Neural cell (in vitro differentiated cells): ENCODE measurements around the gene GSX2. TPM values are rescaled to one million over a fixed set of nuclear protein-coding genes. Genes with fewer than 3 reads are reported as not detected.

Experiments
- H2AFZ ChIP-seq: fragments of 200-600, 300-800 bp; sonication (generic), shearing (Covaris generic); 2 replicates; pipeline ENCODE4 v1.6.0; 2014; ENCODE audit warnings: low read depth, mild to moderate bottlenecking, antibody characterized with exemption, low read length, moderate library complexity
- H3F3A ChIP-seq: fragments of 200-600 bp; shearing (Covaris generic); 2 replicates; pipeline ENCODE4 v1.6.1; 2016; ENCODE audit warnings: mild to moderate bottlenecking, moderate library complexity, mixed read lengths, antibody characterized with exemption, low read length; ENCODE audit not compliant: insufficient read depth, poor library complexity, severe bottlenecking
- H3K27ac ChIP-seq: fragments of 200-600, 300-800 bp; sonication (generic), shearing (Covaris generic); 2 replicates; pipeline ENCODE4 v1.5.1; 2014; ENCODE audit warnings: mild to moderate bottlenecking, low read length, moderate library complexity
- H3K27me3 ChIP-seq: fragments of 300-800, 200-600 bp; sonication (generic), shearing (Covaris generic); 2 replicates; pipeline ENCODE4 v1.6.0; 2014; ENCODE audit warnings: mild to moderate bottlenecking, low read depth, low read length, moderate library complexity; ENCODE audit not compliant: insufficient read depth
- H3K36me3 ChIP-seq: fragments of 300-800, 200-600 bp; sonication (generic), shearing (Covaris generic); 2 replicates; pipeline ENCODE4 v1.5.1; 2014; ENCODE audit warnings: mild to moderate bottlenecking, antibody characterized with exemption, low read length, moderate library complexity; ENCODE audit not compliant: insufficient read depth
- H3K4me2 ChIP-seq: fragments of 300-800, 200-600 bp; sonication (generic), shearing (Covaris generic); 2 replicates; pipeline ENCODE4 v1.6.0; 2014; ENCODE audit warnings: mild to moderate bottlenecking, low read length
- H3K4me3 ChIP-seq: fragments of 300-800, 200-600 bp; sonication (generic), shearing (Covaris generic); 2 replicates; pipeline ENCODE4 v1.5.1; 2014; ENCODE audit warnings: mild to moderate bottlenecking, low read length, moderate library complexity
- H3K79me2 ChIP-seq: fragments of 200-600 bp; shearing (Covaris generic); replicated peaks from 2 replicates; pipeline ENCODE4 v1.6.0; 2014; ENCODE audit warnings: mild to moderate bottlenecking, low read length, moderate library complexity; ENCODE audit not compliant: insufficient read depth
- H3K9ac ChIP-seq: fragments of 300-800, 200-600 bp; sonication (generic), shearing (Covaris generic); 2 replicates; pipeline ENCODE4 v1.6.1; 2016; ENCODE audit warnings: mild to moderate bottlenecking, low read length, mixed read lengths
- H3K9me2 ChIP-seq: fragments of 200-600 bp; shearing (Covaris generic); 2 replicates; pipeline ENCODE4 v1.6.1; 2016; ENCODE audit warnings: mild to moderate bottlenecking, low read length, mixed read lengths; ENCODE audit not compliant: insufficient read depth
- H3K9me3 ChIP-seq: fragments of 200-600, 300-800 bp; sonication (generic), shearing (Covaris generic); 2 replicates; pipeline ENCODE4 v1.6.1; 2016; ENCODE audit warnings: mild to moderate bottlenecking, mixed run types, low read length, moderate library complexity, mixed read lengths
- H4K20me1 ChIP-seq: fragments of 200-600 bp; shearing (Covaris generic); 2 replicates; pipeline ENCODE4 v1.6.1; 2016; ENCODE audit warnings: mild to moderate bottlenecking, mixed run types; ENCODE audit not compliant: insufficient read depth
- CTCF ChIP-seq: fragments of 450-650 bp; IDR thresholded peaks from 2 replicates; pipeline ENCODE4 v1.5.1; 2014; ENCODE audit warnings: antibody characterized with exemption, mild to moderate bottlenecking, moderate library complexity; ENCODE audit not compliant: poor library complexity, severe bottlenecking
- EP300 ChIP-seq: fragments of 450-650 bp; conservative IDR thresholded peaks from 2 replicates; pipeline ENCODE4 v1.6.1; 2014; ENCODE audit warnings: antibody characterized with exemption, mild to moderate bottlenecking, moderate library complexity; ENCODE audit not compliant: poor library complexity, severe bottlenecking
- EZH2 ChIP-seq: fragments of 200-600, 300-800 bp; shearing (Covaris generic), sonication (generic); IDR thresholded peaks from 2 replicates; pipeline ENCODE4 v1.6.1; 2014; ENCODE audit warnings: antibody characterized with exemption, low read length, borderline replicate concordance, mild to moderate bottlenecking; ENCODE audit not compliant: insufficient read depth, poor library complexity, severe bottlenecking
- MXI1 ChIP-seq: fragments of 450-650 bp; conservative IDR thresholded peaks from 2 replicates; pipeline ENCODE4 v1.6.1; 2014; ENCODE audit warnings: antibody characterized with exemption, mild to moderate bottlenecking; ENCODE audit not compliant: poor library complexity, severe bottlenecking
- POLR2AphosphoS5 ChIP-seq: IDR thresholded peaks from 2 replicates; pipeline ENCODE4 v1.6.1; 2012
- RAD21 ChIP-seq: fragments of 450-650 bp; conservative IDR thresholded peaks from 2 replicates; pipeline ENCODE4 v1.6.1; 2014; ENCODE audit warnings: antibody characterized with exemption, mild to moderate bottlenecking, moderate library complexity
- SMC3 ChIP-seq: fragments of 450-650 bp; conservative IDR thresholded peaks from 2 replicates; pipeline ENCODE4 v1.6.1; 2014; ENCODE audit warnings: antibody characterized with exemption, mild to moderate bottlenecking, moderate library complexity; ENCODE audit not compliant: poor library complexity
- TAF1 ChIP-seq: IDR thresholded peaks from 2 replicates; pipeline ENCODE4 v1.6.1; 2012; ENCODE audit warnings: low read depth
- polyA plus RNA-seq: library from polyadenylated mRNA; depleted of rRNA; stranded (reverse); fragments of >200 nt; gene quantifications from 2 replicates; pipeline ENCODE4 v1.2.3, GENCODE V29; 2014
- TF ChIP-seq, protein P1 (sequence below): IDR thresholded peaks from 2 replicates; pipeline ENCODE4 v1.6.1; 2012; ENCODE audit warnings: borderline replicate concordance

Gene GSX2
- polyA plus RNA-seq, 1 donor from 2014 or later: 0.87 TPM

DNA sequence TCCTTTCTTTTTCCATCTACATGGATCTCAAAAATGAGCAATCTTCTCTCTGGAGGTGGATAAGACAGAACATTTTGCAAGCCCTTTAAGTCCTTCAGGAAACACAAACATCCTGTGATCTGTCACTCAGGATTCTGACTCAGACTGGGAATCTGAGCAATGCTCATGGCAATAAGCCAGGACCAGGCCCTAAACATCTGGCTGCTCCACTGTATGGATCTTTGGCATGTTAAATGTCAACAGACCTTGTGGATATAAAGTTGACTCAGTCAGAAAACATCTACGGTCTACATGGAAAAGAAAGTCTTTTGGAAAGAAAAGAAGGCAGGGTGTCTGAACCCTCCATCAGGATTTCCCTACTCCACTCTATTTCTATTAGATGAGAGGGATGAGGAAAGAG is 17.8 kb upstream of the GSX2 start:
- Histone ChIP-seq H3K79me2 (no peaks in the 10 kb centered on the region), H3K4me2 (no peak overlapping the region), H3K36me3 (no peaks in the 10 kb centered on the region), H4K20me1 (no peaks in the 10 kb centered on the region), H3K4me3 (no peak overlapping the region), H3K27ac (no peak overlapping the region), H3K9me2 (no peaks in the 10 kb centered on the region), H3K9me3 (no peaks in the 10 kb centered on the region), H2AFZ (no peak overlapping the region), H3K9ac (no peak overlapping the region), H3K27me3 (no peaks in the 10 kb centered on the region), H3F3A (no peaks in the 10 kb centered on the region)
- TF ChIP-seq CTCF (no peak), SMC3 (no peak), EZH2 (no peak), POLR2AphosphoS5 (no peak), EP300 (no peak), TAF1 (no peak), RAD21 (no peak), MXI1 (no peak)
- TF ChIP-seq, protein P1, sequence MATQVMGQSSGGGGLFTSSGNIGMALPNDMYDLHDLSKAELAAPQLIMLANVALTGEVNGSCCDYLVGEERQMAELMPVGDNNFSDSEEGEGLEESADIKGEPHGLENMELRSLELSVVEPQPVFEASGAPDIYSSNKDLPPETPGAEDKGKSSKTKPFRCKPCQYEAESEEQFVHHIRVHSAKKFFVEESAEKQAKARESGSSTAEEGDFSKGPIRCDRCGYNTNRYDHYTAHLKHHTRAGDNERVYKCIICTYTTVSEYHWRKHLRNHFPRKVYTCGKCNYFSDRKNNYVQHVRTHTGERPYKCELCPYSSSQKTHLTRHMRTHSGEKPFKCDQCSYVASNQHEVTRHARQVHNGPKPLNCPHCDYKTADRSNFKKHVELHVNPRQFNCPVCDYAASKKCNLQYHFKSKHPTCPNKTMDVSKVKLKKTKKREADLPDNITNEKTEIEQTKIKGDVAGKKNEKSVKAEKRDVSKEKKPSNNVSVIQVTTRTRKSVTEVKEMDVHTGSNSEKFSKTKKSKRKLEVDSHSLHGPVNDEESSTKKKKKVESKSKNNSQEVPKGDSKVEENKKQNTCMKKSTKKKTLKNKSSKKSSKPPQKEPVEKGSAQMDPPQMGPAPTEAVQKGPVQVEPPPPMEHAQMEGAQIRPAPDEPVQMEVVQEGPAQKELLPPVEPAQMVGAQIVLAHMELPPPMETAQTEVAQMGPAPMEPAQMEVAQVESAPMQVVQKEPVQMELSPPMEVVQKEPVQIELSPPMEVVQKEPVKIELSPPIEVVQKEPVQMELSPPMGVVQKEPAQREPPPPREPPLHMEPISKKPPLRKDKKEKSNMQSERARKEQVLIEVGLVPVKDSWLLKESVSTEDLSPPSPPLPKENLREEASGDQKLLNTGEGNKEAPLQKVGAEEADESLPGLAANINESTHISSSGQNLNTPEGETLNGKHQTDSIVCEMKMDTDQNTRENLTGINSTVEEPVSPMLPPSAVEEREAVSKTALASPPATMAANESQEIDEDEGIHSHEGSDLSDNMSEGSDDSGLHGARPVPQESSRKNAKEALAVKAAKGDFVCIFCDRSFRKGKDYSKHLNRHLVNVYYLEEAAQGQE: no peak

DNA sequence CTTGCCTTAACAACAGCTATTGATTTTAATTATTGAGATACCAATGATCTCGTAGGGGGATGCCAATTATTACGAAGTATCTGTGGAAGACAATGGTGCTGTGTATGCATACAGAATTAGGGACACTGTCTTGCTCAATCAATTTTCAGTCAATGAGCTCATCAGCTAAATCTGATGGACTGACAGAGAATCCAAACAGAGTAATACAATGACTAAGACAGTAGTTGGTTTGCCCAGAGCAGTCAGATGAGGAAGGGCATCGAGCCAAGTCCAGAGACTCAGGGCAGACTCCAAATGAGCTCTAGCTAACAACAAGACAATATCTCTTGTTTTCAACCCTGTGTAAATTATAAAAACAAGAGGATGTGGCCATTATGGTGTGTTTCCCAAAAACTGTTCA is 14.7 kb upstream of the GSX2 start:
- Histone ChIP-seq H3F3A (no peaks in the 10 kb centered on the region), H3K9me2 (no peaks in the 10 kb centered on the region), H3K4me2 (no peak overlapping the region), H3K9me3 (no peaks in the 10 kb centered on the region), H3K9ac (no peak overlapping the region), H3K36me3 (no peaks in the 10 kb centered on the region), H3K79me2 (no peaks in the 10 kb centered on the region), H2AFZ (no peak overlapping the region), H3K27me3 (no peaks in the 10 kb centered on the region), H3K4me3 (no peak overlapping the region), H4K20me1 (no peaks in the 10 kb centered on the region), H3K27ac (no peak overlapping the region)
- TF ChIP-seq RAD21: no peak
- TF ChIP-seq, protein P1: no peak
- TF ChIP-seq CTCF: no peak
- no peak for TF ChIP-seq SMC3
- no peak for TF ChIP-seq EP300
- no peak for TF ChIP-seq TAF1
- TF ChIP-seq EZH2: no peak
